HG03159 (cell line): ENCODE data around the gene CEP95.
"Not testable (repeated sequence)": the region's sequence is repeated elsewhere in the genome, so short reads cannot be mapped to it uniquely, and the experiment has no call there.

Experiments
- ATAC-seq: cut with Tn5 transposase; IDR thresholded peaks from one replicate; pipeline ENCODE4 v1.9.1; 2021; ENCODE audit warnings: mild to moderate bottlenecking, moderate library complexity; ENCODE audit not compliant: unreplicated experiment

CEP95 gene

DNA sequence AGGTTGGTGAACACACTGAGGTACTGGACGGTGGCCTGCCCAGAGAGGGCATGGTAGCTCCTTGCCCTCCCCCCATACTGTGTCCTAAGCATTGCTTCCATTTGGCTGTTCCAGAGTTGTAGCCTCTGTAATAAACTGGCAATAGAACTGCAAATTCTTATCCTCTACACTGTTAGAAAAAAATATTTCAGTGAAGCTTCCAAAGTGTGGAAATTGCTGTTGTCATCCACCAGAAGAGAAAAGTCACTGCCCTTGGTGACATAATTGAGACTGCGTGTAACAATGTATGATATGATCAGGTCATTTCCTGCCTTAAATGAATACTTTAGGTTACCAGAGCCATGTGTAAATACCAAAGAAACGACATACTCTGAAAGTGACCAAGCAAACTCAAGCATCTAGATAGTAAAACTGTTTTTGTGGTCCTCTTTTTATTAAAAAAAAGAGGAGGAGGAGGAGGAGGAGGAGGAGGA lies 65.9 kb downstream of the CEP95 start:
- no peak for ATAC-seq

DNA sequence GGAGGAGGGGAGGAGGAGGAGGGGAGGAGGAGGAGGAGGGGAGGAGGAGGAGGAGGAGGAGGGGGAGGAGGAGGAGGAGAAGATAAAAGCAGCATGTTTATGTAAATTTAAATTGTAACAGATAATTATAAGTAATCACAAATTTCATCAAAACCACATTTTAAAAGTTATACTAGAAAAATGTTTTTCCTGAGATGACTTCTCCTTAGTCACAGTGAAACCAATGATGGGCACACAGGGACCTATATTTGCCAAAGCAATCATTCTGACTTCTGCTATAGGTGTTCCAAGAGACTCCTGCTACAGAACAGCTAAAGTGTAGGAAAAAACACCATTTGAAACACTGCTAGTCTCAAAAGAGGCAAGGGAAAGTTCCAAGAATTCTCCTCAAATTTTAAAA lies 66.4 kb downstream of the CEP95 start:
- ATAC-seq: no peak

DNA sequence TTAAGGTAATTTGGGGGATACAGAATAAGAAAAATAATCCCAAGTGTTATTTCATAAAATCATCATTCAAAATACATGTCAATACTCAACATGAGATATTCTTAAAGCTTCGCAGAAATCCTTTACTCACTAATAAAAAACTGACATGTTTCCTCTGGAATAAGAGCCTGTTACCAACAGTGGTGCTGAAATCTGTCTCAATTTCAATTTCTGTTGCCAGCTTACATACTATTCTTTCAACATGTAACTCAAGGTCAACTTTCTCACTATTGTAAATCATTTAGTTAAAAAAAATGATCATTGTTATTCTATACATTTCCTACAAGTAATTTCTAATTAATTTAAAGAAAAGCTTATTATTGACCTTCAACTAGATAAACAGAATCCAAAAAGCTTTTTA lies 67.9 kb downstream of the CEP95 start:
- ATAC-seq: no peak

DNA sequence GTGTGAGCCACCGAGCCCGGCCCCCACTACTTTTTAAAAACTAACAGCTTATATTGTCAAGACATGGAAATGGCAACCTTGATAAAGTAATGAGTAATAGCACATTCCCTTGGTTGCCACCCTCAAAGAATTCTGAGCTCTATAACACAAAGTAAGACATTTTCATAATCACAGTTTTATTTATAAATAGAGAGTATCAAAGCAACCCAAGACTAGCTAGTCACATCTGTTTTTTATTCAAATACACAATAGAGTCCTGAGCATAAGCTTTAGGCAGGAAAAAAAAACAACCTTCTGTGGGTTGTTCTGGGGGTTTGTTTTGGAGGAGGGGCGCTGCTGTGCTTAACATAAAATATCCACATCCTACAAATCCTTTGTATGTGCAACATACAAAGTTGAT lies 68.7 kb downstream of the CEP95 start:
- no peak for ATAC-seq

DNA sequence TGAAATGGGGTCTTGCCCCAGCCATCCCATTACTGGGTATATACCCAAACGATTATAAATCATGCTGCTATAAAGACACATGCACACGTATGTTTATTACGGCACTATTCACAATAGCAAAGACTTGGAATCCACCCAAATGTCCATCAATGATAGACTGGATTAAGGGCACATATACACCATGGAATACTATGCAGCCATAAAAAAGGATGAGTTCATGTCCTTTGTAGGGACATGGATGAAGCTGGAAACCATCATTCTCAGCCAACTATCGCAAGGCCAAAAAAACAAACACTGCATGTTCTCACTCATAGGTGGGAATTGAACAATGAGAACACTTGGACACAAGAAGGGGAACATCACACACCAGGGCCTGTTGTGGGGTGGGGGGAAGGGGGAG lies 70.2 kb downstream of the CEP95 start:
- not testable (repeated sequence) for ATAC-seq

DNA sequence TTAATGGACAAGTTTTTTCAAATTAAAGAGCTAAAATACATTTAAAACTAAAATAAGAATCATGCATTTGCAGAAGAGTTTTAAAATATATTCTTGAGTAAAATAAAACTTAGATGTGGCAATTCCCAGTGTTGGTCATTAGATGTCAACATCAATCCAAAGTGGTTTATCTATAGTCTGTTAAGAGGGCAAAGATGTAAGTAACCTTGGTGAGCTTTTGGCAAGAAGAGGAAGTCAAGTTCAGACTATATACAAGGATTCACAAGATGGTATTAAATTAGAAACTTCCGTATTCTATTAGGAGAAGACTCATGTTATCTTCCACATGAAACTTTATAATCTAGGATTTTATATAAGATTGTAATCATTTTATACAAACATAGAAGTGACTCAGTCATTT lies 73.1 kb downstream of the CEP95 start:
- ATAC-seq: no peak

DNA sequence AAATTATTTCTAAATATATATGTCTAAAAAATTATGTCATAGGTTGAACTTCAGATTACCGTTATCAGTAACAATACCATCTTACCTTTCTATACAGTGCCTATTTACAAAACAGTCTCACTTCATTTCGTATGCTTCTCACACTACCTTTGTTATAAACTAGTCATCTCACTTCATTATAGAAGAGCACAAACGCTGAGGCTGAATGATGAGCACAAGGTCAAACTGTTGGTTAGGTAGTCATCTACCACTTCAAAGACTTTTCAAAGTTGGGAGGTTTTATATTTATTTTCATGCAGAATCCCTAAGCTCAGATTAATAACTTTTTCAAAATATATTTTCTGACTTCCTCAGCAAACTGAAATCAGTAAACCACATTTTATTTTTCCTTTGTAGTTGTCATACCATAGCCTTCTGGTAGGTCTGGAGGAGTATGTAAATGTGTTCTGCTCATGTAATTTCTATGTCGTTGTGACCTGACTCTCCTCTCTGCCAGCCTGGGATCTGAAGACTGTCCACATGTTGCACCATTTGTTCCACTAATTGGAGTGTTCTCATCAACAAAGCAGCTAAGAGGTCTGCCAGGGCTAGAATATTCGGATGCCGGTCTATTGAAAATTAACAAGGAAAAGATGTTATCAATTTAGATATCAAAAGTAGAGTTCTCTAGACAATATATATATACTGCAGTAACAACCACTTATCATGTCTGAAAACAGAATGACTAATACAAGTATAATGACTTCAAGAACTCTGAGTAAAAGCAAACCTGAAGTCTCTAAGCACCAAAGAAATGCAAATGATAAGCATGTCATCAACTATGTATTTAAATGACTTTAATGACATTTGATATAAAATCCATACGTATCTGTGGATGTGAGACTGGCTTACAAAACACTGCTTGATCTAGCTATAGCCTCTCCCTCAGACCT lies 73.9 kb downstream of the CEP95 start:
- ATAC-seq: no peak

DNA sequence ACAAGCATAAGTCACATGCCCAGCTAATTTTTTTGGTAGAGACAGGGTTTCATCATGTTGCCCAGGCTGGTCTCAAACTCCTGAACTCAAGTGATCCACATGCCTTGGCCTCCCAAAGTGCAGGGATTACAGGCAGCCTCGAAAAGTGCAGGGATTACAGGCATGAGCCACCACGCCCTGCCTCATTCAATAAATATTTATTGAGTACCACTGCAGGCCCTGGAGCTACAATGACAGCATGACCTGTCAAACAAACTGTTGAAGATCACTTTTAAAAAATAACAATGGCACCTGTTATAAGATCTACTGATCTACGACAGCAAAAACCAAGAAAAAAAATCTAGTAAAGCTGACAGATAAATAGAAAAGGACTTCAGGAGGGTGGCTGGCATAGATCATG lies 76.3 kb downstream of the CEP95 start:
- ATAC-seq: no peak

DNA sequence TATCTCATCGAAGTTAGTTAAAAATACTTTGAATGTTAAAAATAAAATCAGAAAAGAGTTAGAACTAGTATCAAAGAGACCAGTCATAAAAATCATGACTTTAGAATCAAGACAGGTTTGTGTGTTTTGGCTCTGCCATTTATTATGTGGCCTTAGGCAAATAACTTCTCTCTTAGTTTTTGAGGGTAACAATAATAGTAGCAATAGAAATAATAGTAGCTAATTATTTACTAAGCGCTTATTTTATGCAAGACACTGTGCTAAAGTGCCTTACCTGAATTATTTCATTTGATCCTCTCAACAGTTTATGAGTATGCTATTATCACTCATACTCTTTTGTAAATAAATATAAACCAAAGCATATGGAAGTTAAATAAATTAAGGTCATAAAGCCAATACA lies 78.4 kb downstream of the CEP95 start:
- no peak for ATAC-seq
